Measurements from ENCODE around the gene CEPT1. TPM values are rescaled to one million over a fixed set of nuclear protein-coding genes. Genes with fewer than 3 reads are reported as not detected.
"Not testable (repeated sequence)": the region's sequence is repeated elsewhere in the genome, so short reads cannot be mapped to it uniquely, and the experiment has no call there.

CEPT1 gene
- total RNA-seq, 5 donors from 2014 or later (not counting 1 experiment from before 2014, with no cell fraction given) = 33.2 to 42.3 (median 36.3) TPM

DNA sequence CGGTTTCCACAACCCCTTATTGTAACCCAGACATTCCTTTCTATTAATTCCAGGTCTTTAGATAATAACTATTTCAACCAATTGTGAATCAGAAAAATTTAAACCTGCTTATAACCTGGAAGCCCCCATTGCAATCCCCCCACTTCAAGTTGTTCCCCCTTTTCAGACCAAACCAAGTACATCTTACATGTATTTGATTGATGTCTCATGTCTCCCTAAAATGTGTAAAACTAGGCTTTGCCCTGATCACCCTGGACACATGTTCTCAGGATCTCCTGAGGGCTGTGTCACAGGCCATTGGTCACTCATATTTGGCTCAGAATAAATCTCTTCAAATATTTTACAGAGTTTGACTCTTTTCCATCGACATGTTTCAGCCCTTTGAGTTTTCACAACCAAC, 75.3 kb downstream of the CEPT1 start:
- ATAC-seq (replicated peaks in 1 of 4); H3K36me3 Mint-ChIP-seq; H3K27me3 ChIP-seq (replicated peaks in 1 of 2; ENCODE audit: control insufficient read depth in 2 of 2, extremely low read depth in 1 of 2, insufficient read depth in 2 of 2, low read length in 1 of 2); H3K9me3 ChIP-seq; H3K27me3 Mint-ChIP-seq; H3K36me3 ChIP-seq (ENCODE audit: control insufficient read depth in 2 of 2, extremely low read depth in 1 of 2, insufficient read depth in 1 of 2, low read length in 1 of 2); H3K4me3 ChIP-seq (ENCODE audit: control insufficient read depth in 1 of 2, extremely low read depth in 1 of 2, low read length in 1 of 2): not testable (repeated sequence)
- H3K27ac Mint-ChIP-seq = peak overlapping the region; percentile 95 to 96
- CTCF ChIA-PET = interaction anchor here (0.6 to 1.4 kb wide), 12 partner anchors 8 to 595 kb away, joined by 3 to 18 read pairs (median 6); no protein-coding TSS in a partner anchor
- POLR2A ChIA-PET = interaction anchor here (0.6 to 1.7 kb wide), 7 partner anchors 14 to 533 kb away, joined by 3 to 17 read pairs (median 3); no protein-coding TSS in a partner anchor
- Histone ChIP-seq H3K27ac (ENCODE audit: low read length) (peak overlapping the region; percentile 87), H3K4me1 (ENCODE audit: control insufficient read depth in 1 of 2, extremely low read depth in 1 of 2, insufficient read depth in 2 of 2, low read length in 2 of 2) (peaks cover 59 to 81% of the 10 kb centered on the region in 2 experiments)
- H3K4me3 Mint-ChIP-seq = peak overlapping the region; percentile 62 to 81 (median 63)
- peaks cover 0 to 11% (median 9%) of the 10 kb centered on the region in 3 donors for H3K9me3 Mint-ChIP-seq
- H3K4me1 Mint-ChIP-seq = peaks cover 82 to 92% (median 89%) of the 10 kb centered on the region in 3 donors
- WGBS (ENCODE audit: insufficient coverage) = 0% methylated on average over 1 of the region's 2 CpGs
- peak in 1 of 35 experiments; percentile 19 for DNase-seq

DNA sequence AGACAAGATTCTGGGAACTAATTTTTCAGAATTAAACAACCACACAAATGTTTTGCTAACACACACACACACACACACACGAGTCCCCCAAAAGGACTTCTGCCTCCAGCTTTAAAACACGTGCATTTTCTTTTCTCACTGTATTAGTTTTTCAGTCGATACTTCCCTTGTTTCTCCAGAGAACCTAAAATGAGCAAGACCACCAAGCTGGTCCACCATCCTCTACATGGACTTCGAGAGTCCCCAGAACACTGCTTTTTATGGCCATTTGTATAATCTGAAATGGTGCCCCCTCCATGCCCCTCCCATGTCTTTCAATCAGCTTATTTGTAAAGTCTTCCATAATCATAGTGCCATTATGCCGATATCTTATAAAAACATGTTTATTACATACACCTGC, 76.7 kb downstream of the CEPT1 start:
- peaks cover 0 to 2% of the 10 kb centered on the region in 2 donors for H3K27me3 Mint-ChIP-seq
- peaks cover 71 to 96% of the 10 kb centered on the region in 2 experiments for H3K4me1 ChIP-seq (ENCODE audit: control insufficient read depth in 1 of 2, extremely low read depth in 1 of 2, insufficient read depth in 2 of 2, low read length in 2 of 2)
- DNase-seq (no peak), ATAC-seq (replicated peaks in 1 of 4) (no peak)
- H3K4me3 ChIP-seq (ENCODE audit: control insufficient read depth in 1 of 2, extremely low read depth in 1 of 2, low read length in 1 of 2) = no peak overlapping the region
- H3K27me3 ChIP-seq (replicated peaks in 1 of 2; ENCODE audit: control insufficient read depth in 2 of 2, extremely low read depth in 1 of 2, insufficient read depth in 2 of 2, low read length in 1 of 2) = no peaks in the 10 kb centered on the region
- CTCF ChIA-PET = interaction anchor here in 1 of 2 donors (1.4 to 5.6 kb wide), 2 partner anchors 19 to 118 kb away, joined by 3 to 50 read pairs; partner anchors contain the start of gene DENND2D
- POLR2A ChIA-PET = interaction anchor here in 1 of 2 donors (0.7 kb wide), 1 partner anchor 13 kb away, joined by 3 read pairs; no protein-coding TSS in a partner anchor
- peak overlapping the region; percentile 95 to 96 for H3K27ac Mint-ChIP-seq
- H3K9me3 Mint-ChIP-seq = peaks cover 0 to 11% (median 9%) of the 10 kb centered on the region in 3 donors
- no peaks in the 10 kb centered on the region for H3K36me3 Mint-ChIP-seq
- no peaks in the 10 kb centered on the region for H3K36me3 ChIP-seq (ENCODE audit: control insufficient read depth in 2 of 2, extremely low read depth in 1 of 2, insufficient read depth in 1 of 2, low read length in 1 of 2)
- WGBS (ENCODE audit: insufficient coverage) = 8% methylated on average over 2 of the region's 5 CpGs
- H3K4me1 Mint-ChIP-seq = peaks cover 93 to 99% (median 97%) of the 10 kb centered on the region in 3 donors
- no peaks in the 10 kb centered on the region for H3K9me3 ChIP-seq
- peak overlapping the region; percentile 62 to 81 (median 63) for H3K4me3 Mint-ChIP-seq
- H3K27ac ChIP-seq (ENCODE audit: low read length) = peak overlapping the region; percentile 87

DNA sequence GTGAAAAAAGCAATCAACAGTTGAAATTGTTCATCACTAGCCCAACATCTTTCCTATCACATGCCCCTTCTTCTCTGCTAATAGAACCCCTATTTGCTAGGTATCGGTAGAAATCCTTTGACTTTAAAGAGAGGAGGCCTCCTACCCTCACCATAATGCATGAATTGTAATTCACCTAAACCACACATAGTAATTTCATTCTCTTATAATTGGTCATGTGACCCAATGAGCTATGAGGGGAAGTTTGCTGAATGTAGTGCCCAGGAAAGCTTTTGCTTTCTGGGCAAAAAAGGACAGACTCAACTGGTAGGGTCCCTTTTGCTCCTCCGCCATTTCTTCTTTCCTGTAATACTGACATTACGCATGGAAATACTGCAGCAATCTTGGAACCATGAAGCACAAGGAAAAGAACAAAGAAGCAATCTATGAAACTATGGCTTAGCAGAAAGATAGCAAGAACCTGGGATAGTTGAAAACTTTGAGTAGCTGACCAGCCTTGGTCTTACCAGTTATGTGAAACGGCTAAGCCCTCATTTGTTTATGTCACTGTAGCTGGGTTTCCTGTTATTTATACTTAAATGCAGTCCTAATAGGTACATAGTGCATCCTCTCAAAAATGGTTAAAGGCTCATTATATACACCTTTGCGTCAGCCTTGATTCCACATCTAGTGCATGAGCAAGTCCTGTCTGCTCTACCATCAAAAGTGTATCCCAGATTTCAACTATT, 77.3 kb downstream of the CEPT1 start:
- H3K27ac Mint-ChIP-seq = peak overlapping the region; percentile 95 to 96
- H3K36me3 Mint-ChIP-seq = no peaks in the 10 kb centered on the region
- H3K27me3 Mint-ChIP-seq = peaks cover 0 to 2% of the 10 kb centered on the region in 2 donors
- Histone ChIP-seq H3K27me3 (replicated peaks in 1 of 2; ENCODE audit: control insufficient read depth in 2 of 2, extremely low read depth in 1 of 2, insufficient read depth in 2 of 2, low read length in 1 of 2) (no peaks in the 10 kb centered on the region), H3K27ac (ENCODE audit: low read length) (peak overlapping the region; percentile 87), H3K4me3 (ENCODE audit: control insufficient read depth in 1 of 2, extremely low read depth in 1 of 2, low read length in 1 of 2) (no peak overlapping the region), H3K36me3 (ENCODE audit: control insufficient read depth in 2 of 2, extremely low read depth in 1 of 2, insufficient read depth in 1 of 2, low read length in 1 of 2) (no peaks in the 10 kb centered on the region), H3K9me3 (no peaks in the 10 kb centered on the region), H3K4me1 (ENCODE audit: control insufficient read depth in 1 of 2, extremely low read depth in 1 of 2, insufficient read depth in 2 of 2, low read length in 2 of 2) (peaks cover 77 to 99% of the 10 kb centered on the region in 2 experiments)
- DNase-seq (no peak), ATAC-seq (replicated peaks in 1 of 4) (no peak)
- H3K9me3 Mint-ChIP-seq = peaks cover 0 to 11% (median 9%) of the 10 kb centered on the region in 3 donors
- H3K4me1 Mint-ChIP-seq = peaks cover 98 to 100% (median 99%) of the 10 kb centered on the region in 3 donors
- peak overlapping the region; percentile 62 to 81 (median 63) for H3K4me3 Mint-ChIP-seq
- ChIA-PET CTCF (interaction anchor here (0.5 to 5.6 kb wide), 3 partner anchors 20 to 1476 kb away, joined by 3 to 50 read pairs (median 3); partner anchors contain the start of gene DENND2D (in 1 of the 2)), POLR2A (interaction anchor here in 1 of 2 donors (0.5 to 0.7 kb wide), 4 partner anchors 13 to 430 kb away, joined by 3 to 4 read pairs (median 4); no protein-coding TSS in a partner anchor)
- 100% methylated on average over 1 of the region's 5 CpGs for WGBS (ENCODE audit: insufficient coverage)

DNA sequence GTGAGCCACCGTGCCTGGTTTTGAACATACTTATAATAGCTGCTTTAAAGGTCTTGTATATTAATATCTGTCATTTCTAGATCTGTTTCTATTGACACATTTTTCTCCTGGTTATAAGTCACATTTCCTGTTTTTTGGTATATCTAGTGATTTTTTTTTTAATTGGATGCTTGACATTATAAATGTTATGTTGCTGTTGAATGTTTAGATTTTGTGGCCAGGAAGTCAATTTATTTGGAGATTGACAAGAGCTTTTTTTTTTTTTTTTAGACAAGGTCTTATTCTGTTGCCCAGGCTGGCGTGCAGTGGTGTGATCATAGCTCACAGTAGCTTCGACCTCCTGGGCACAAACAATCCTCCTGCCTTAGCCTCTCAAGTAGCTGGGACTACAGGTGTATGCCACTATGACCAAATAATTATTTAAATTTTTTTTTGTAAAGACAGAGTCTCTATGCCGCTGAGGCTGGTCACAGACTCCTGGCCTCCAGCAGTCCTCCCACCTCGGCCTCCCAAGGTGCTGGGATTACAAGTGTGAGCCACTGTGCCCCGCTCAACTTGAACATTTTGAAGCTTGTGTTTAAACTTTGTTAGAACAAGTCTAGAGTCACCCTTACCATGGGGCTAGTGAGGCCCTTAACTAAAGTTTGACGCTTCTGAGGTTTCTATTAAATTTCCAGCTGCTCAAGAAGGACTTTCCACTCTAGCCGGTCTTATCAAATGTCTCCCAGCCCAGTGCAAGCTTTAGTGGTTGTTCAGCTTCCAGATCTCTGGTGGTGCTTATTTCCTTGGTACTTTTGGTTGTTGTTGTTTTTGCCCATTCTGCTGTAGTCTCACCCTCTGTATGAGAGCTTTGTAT, 78.9 kb downstream of the CEPT1 start:
- Mint-ChIP-seq H3K27me3 (peaks cover 0 to 2% of the 10 kb centered on the region in 2 donors), H3K27ac (peak overlapping the region; percentile 95 to 96), H3K4me1 (peaks cover 96 to 100% (median 97%) of the 10 kb centered on the region in 3 donors), H3K9me3 (peaks cover 0 to 11% (median 9%) of the 10 kb centered on the region in 3 donors), H3K36me3 (no peaks in the 10 kb centered on the region), H3K4me3 (peak overlapping the region in 2 of 3 donors; percentile 29 to 81)
- Histone ChIP-seq H3K4me3 (ENCODE audit: control insufficient read depth in 1 of 2, extremely low read depth in 1 of 2, low read length in 1 of 2) (peak overlapping the region in 1 of 2 donors; percentile 5), H3K36me3 (ENCODE audit: control insufficient read depth in 2 of 2, extremely low read depth in 1 of 2, insufficient read depth in 1 of 2, low read length in 1 of 2) (no peaks in the 10 kb centered on the region), H3K27ac (ENCODE audit: low read length) (peak overlapping the region; percentile 87), H3K27me3 (replicated peaks in 1 of 2; ENCODE audit: control insufficient read depth in 2 of 2, extremely low read depth in 1 of 2, insufficient read depth in 2 of 2, low read length in 1 of 2) (no peaks in the 10 kb centered on the region), H3K4me1 (ENCODE audit: control insufficient read depth in 1 of 2, extremely low read depth in 1 of 2, insufficient read depth in 2 of 2, low read length in 2 of 2) (peaks cover 78 to 96% of the 10 kb centered on the region in 2 experiments), H3K9me3 (no peaks in the 10 kb centered on the region)
- CTCF ChIA-PET = interaction anchor here (0.8 to 5.6 kb wide), 7 partner anchors 12 to 182 kb away, joined by 3 to 50 read pairs (median 4); partner anchors contain the start of gene DENND2D (in 1 of the 2)
- WGBS (ENCODE audit: insufficient coverage) = 72% methylated on average over 3 of the region's 8 CpGs
- ATAC-seq (replicated peaks in 1 of 4) (no peak), DNase-seq (peak in 1 of 35 experiments; percentile 5)
- POLR2A ChIA-PET = interaction anchor here (0.6 to 1.3 kb wide), 12 partner anchors 11 to 548 kb away, joined by 3 to 6 read pairs (median 4); no protein-coding TSS in a partner anchor

DNA sequence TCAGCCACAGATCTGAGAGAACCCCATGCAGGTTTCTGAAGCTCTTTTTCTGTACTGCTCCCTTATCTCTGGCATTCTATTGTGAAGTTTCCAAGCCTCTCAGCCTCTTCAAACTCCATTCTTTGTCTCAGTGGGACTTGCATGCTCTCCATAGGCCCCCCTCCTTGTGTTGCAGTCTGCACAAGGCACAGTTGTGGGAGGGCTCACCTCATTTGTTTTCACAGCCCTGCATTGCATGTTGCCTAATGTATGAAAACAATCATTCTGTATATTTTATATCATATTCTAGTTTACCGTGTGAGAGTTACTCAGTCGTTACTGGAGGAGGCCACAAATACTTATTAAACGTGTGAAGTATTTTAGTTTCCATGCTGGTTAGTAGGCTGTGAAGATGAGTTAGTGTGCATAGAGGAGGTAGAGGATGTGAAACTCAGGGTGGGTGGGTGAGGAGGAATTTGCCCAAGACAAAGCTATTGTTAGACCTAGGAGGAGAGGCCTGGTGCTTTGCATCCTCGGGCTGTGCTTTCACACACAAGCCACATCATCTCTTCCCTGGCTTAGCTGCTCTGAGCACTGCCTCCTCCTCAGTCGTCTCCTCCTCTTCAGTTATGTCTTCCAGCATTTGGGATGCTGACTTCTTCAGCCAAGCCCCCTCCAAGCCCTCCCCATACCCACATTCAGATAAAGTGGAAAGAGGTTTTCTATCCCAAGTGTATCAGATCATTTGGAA, 79.7 kb downstream of the CEPT1 start:
- H3K27me3 Mint-ChIP-seq = peaks cover 0 to 2% of the 10 kb centered on the region in 2 donors
- H3K27ac Mint-ChIP-seq = peak overlapping the region; percentile 95 to 96
- Histone ChIP-seq H3K27ac (ENCODE audit: low read length) (peak overlapping the region; percentile 87), H3K4me3 (ENCODE audit: control insufficient read depth in 1 of 2, extremely low read depth in 1 of 2, low read length in 1 of 2) (peak overlapping the region in 1 of 2 donors; percentile 36), H3K4me1 (ENCODE audit: control insufficient read depth in 1 of 2, extremely low read depth in 1 of 2, insufficient read depth in 2 of 2, low read length in 2 of 2) (peaks cover 80 to 92% of the 10 kb centered on the region in 2 experiments), H3K36me3 (ENCODE audit: control insufficient read depth in 2 of 2, extremely low read depth in 1 of 2, insufficient read depth in 1 of 2, low read length in 1 of 2) (no peaks in the 10 kb centered on the region), H3K27me3 (replicated peaks in 1 of 2; ENCODE audit: control insufficient read depth in 2 of 2, extremely low read depth in 1 of 2, insufficient read depth in 2 of 2, low read length in 1 of 2) (no peaks in the 10 kb centered on the region), H3K9me3 (no peaks in the 10 kb centered on the region)
- ATAC-seq (replicated peaks in 1 of 4) (no peak), DNase-seq (peak in 2 of 35 experiments; percentile 19 to 33)
- H3K9me3 Mint-ChIP-seq = peaks cover 0 to 11% (median 9%) of the 10 kb centered on the region in 3 donors
- ChIA-PET CTCF (interaction anchor here in 1 of 2 donors (0.8 to 5.6 kb wide), 6 partner anchors 13 to 181 kb away, joined by 3 to 50 read pairs (median 4); partner anchors contain the start of gene DENND2D), POLR2A (interaction anchor here in 1 of 2 donors (0.6 to 1.3 kb wide), 2 partner anchors 21 to 373 kb away, joined by 3 read pairs; no protein-coding TSS in a partner anchor)
- WGBS (ENCODE audit: insufficient coverage) = no CpG with 5 or more reads among the region's 5 CpGs
- H3K4me1 Mint-ChIP-seq = peaks cover 94 to 100% (median 95%) of the 10 kb centered on the region in 3 donors
- H3K4me3 Mint-ChIP-seq = peak overlapping the region; percentile 34 to 81 (median 37)
- H3K36me3 Mint-ChIP-seq = no peaks in the 10 kb centered on the region
